Activated gamma-delta T cell treated with Interleukin-2 at 50 U/mL for 16 hours (primary cell): ENCODE data around the gene COX15.
"Not testable (repeated sequence)": the region's sequence is repeated elsewhere in the genome, so short reads cannot be mapped to it uniquely, and the experiment has no call there.

Source experiments
- DNase-seq: peaks from one replicate; pipeline ENCODE4 v3.0.0-alpha.2; 2020

The COX15 gene

GRCh38 chr10:99740260-99740659 is 8.3 kb upstream of the COX15 start:
- no peak for DNase-seq

GRCh38 chr10:99734111-99734510 is 2.2 kb upstream of the COX15 start:
- not testable (repeated sequence) for DNase-seq

GRCh38 chr10:99733366-99733765 is 1.4 kb upstream of the COX15 start:
- no peak for DNase-seq

- no peak for DNase-seq
Observed at GRCh38 chr10:99731306-99732032, 458 bp downstream of the COX15 start.

- no peak for DNase-seq
Observed at GRCh38 chr10:99730026-99730425, 1.9 kb downstream of the COX15 start.

- no peak for DNase-seq
Observed at GRCh38 chr10:99720387-99720786, 11.5 kb downstream of the COX15 start.

GRCh38 chr10:99714446-99714845 is 17.5 kb downstream of the COX15 start:
- no peak for DNase-seq

- peak; percentile 11 for DNase-seq
Observed at GRCh38 chr10:99711129-99711719, 20.7 kb downstream of the COX15 start.

GRCh38 chr10:99709480-99710229 is 22.3 kb downstream of the COX15 start:
- DNase-seq = no peak

GRCh38 chr10:99708428-99709012 is 23.4 kb downstream of the COX15 start:
- DNase-seq = no peak

GRCh38 chr10:99700649-99701048 is 31.3 kb downstream of the COX15 start:
- no peak for DNase-seq

GRCh38 chr10:99698504-99699080 is 33.3 kb downstream of the COX15 start:
- DNase-seq = no peak

GRCh38 chr10:99695761-99696160 is 36.2 kb downstream of the COX15 start:
- no peak for DNase-seq

- DNase-seq = no peak
Observed at GRCh38 chr10:99693933-99694583, 37.9 kb downstream of the COX15 start.

- no peak for DNase-seq
Observed at GRCh38 chr10:99689461-99689860, 42.5 kb downstream of the COX15 start.

- DNase-seq = no peak
Observed at GRCh38 chr10:99685597-99685967, 46.3 kb downstream of the COX15 start.

- no peak for DNase-seq
Observed at GRCh38 chr10:99682752-99683151, 49.2 kb downstream of the COX15 start.
